GM04504 (cell line): ENCODE data around the gene CSHL1.
"Not testable (repeated sequence)": the region's sequence is repeated elsewhere in the genome, so short reads cannot be mapped to it uniquely, and the experiment has no call there.

Experiments
- DNase-seq: peaks from one replicate; pipeline ENCODE4 v3.0.0-alpha.2; 2012; ENCODE audit warnings: low read depth

Gene CSHL1

DNA sequence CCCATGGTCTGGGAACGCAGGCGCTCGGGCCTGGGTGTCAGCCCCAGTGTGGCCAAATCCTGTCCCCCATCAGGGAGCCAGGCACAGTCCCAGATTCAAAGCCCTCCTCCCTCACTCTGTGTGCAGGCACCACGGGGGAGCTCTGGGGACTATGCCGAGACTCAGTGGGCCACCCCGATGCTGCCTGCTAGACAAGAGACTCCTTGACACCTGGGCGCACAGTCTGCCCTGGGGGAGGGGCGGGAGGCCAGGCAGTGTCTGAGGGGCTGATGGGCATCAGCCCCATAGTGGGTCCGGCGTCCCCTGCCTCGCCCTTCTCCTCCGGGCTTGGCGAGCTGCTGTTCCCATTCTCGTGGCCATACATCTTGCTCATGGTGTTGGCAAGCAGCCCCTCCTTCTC is 29.5 kb upstream of the CSHL1 start:
- DNase-seq: no peak

DNA sequence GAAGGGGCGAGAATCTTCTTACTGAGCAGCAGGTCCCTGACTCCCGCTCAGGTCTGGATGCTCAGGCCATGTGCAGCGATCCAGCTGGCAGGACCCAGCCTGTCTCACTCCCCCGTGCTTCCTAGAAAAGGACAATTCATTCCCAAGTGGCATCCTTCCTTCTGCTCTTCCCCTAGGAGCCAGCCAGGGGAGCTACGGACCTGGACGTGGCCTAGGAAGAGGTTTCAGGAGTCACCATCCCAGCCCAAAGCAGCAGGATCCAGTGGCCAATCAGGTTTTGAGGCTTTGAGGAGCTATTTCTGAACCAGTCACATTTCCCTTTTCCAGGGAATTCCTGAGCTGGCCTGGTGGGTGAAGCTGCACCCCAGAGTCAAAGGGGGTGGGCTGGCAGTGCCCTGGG is 28.8 kb upstream of the CSHL1 start:
- no peak for DNase-seq

DNA sequence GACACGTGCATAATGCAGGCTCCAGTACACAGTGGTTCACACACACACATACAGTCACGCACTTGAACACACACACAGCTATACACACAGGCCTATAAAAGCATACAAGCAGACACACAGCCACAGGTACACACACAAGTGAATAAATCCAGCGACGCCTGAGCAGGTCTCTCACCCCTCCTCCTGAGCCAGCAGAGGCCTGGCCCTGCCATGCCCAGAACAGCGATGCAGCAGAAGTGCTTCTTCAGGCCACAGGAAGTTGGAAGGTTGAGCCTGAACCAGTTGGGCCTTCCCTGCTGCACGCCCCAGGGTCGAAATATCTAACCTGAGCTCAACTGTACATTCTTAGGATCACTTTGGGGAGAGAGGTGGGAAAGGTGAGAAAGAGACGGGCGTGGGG is 28.3 kb upstream of the CSHL1 start:
- DNase-seq: no peak

DNA sequence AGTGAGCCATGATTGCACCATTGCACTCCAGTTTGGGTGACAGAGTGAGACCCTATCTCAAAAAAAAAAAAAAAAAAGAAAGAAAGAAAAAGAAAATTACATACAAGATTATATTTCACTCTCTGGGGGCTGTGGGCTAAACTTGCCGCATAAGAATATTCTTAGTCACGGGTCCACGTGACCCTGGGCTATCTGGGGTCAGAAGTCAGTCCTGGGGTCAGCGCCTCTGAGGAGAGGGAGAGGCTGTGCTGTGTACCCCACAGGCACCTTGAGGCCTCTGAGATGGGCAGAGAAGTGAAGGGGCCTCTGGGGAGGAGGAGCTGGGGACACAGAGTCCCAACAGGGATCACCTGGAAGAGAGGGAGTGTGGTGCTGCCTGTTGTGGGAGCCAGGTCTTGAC is 26.9 kb upstream of the CSHL1 start:
- no peak for DNase-seq

DNA sequence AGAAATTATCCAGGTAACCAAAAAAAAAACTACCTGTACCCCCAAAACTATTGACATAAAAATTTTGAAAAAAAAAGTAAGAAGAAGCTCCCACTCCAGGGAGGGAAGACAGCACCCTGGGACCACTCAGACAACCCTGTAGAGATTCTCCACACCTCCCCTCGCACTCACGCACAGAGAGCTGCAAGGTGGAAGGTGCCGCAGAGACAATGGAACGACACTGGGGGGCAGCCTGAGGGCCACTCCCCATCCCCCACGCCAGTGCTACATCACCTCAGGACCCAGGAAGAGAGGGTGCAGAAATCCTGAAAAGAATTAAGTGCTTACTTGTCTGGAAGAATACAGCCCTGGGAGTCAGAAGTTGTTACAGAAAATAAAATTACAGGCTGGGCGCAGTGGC is 26.3 kb upstream of the CSHL1 start:
- DNase-seq: no peak

DNA sequence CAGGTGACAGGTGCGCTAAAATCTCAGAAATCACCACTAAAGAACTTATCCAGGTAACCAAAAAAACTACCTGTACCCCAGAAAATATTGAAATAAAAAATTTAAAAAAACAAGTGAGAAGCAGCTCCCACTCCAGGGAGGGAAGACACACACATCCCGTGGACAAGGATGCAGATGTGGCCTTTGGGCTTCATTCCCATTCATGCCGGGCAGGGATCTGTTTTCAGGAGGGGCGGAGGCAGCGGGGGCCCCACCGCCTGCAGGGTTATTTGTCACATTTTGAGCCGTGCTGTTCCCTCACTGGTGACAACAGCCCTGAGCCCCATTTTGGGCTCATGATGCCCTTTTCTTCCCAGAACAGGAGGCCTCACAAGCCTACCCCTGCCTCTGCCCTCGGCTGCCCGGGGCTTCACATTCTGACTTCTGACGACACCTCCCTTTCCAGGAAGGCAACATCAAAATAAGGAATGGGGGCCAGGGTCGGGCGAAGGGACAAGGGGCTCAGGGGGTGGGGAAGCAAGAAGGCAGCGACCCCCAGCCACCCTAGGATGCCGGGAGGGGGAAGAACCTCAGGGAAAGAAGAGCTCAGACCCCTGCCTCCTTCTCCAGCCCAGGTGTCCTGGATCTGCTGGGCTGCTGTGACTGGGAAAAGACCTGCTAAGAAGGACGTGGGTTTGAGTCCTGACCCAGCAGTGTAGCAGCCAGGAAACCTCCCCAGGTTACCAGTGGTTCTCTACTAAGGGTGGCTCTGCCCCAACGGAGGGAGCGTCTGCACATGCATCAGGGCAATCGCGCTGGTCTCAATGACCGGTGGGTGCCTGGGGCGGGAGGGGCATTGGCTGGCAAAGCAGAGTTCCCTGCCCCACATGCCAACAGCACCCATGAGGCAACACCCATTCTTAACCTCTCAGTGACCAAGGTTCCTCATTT is 23.4 kb upstream of the CSHL1 start:
- DNase-seq: no peak

DNA sequence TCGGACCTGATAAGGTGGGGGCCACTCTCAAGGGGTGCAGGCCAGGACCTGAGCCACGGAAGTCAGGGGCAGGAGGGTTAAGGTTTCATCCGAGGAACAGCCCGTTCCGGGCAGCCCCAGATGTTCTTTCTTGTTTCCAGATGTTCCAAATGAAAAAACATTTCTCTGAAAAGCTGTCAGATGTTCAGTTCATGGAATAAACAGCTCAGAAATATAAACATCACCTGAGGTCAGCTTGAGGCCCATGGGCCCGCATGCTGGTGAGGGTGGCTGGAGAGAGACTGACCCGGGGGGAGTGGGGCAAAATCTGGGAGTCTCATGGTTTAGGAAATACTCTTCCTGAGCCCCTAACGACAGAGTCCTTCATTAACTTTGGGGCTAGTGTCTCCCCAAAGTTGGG is 22.5 kb upstream of the CSHL1 start:
- DNase-seq: no peak

DNA sequence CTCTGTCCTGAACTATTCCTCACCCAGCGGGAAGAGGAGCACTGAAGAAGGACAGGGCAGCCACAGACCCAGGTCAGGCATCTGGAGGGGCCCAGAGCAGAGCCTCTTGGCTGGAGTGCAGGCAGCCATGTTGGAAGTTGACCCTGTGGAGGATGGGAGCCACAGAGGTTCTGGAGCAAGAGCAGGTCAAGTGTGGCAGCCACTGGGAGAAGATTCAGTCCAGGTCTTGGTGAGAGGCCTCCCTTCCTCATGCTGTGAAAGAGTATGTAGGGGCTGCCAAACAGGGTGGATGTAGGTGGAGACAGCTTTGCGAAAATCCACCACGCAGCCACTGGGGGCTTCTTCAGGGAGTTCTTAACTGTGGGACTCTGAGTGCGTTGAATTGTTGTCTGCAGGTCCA is 21.7 kb upstream of the CSHL1 start:
- no peak for DNase-seq

DNA sequence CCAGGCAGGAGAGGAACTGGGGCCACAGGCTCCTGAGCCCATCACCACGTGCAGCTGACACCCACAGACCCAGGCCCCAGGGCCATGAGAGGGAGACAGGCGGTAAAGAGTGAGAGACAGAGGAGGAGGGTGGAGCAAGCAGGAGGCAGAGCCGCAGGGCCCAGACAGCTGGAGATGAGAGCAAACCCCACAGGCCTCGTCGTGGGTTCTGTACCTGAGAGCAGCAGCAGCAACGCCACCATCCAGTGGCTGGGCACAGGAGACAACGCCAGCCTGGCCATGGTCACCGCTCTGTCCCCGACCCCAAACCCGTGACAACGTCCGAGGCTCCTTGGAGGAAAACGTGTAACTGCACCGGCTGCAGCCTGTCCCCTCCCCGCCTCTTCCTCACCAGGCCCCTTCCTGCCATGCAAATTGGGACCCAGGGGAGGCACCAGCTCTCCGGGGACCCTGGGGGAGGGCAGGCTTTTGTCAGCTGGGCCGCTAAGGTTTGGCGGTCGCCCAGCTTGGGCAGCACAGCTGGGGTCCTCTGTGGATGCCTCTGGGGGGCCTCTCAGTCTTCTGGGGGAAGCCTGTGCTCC is 21.0 kb upstream of the CSHL1 start, which contains the start of gene CD79B:
TSS of gene CD79B (minus strand) at position 351 of the 581 bp plus-strand sequence. CDS start at position 281, 70 bp downstream.
- no peak for DNase-seq

DNA sequence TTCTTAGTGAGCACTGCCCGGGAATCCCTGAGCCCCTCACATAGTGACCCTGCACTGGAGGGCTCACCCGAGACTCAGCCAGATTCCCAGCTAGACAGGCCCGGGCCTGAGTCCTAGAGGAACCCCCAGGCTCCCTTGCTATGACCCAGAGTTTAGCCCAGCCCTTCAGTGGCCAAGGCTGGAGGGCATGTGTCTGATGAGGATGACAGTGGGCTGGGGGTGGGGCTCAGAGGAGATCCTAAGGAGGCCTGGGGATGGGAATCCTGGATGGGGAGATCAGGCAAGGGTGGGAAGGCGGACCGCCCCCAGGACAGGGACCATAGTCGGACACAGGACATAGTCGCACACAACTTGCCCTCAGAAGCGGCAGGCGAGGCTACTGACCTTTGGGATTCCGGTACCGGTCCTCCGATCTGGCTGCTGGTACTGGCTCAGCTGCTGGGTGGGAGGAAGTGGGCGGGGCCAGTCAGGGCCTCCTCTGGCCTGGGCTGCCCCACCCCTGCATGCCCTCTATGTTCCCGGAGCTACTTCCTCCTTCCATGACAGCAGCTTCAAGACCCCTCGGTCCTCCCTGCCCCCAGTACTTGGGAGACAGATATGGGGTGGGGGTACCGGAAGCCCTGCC is 20.0 kb upstream of the CSHL1 start:
- no peak for DNase-seq

DNA sequence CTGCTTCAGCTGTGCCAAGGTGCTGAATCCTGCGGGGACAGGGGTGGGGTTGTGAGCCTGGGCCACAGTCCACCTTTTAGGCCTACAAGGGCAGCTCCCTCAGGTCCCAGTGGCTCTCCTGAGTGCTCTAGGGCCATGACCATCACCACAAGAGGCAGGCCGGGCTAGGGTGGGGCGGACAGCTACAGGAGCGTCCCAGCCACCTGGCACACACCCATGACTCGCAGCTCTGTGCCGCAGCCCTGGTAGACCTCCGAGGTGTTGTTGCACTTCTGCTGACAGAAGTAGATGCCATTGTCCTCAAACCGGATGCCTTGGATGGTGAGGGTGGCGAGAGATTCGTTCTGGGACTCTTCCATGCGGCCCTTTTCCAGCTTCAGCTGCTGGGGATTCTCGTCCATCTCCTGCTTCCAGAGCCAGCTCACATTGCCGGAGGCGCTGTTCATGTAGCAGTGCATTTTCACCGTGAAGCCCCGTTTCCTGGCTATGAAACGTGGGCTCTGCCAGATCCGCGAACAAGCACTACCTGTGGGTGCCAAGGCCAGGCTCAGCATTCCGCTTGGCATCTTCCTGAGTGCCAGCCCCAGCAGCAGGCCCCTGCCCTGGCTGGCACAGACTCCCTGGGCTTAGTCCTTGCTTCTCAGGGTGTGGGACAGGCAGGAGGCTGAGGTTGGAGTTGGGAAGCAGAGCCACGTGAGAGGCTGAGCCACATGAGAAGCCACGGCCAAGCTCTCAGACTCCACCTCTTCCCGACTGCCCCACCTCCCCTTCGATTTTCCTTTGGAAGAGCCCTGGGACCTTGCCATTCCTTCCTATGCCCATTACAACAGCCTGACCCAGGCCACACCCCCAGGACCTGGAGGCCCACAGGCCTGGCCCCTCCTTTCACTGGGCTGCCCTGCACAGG is 19.1 kb upstream of the CSHL1 start:
- no peak for DNase-seq

DNA sequence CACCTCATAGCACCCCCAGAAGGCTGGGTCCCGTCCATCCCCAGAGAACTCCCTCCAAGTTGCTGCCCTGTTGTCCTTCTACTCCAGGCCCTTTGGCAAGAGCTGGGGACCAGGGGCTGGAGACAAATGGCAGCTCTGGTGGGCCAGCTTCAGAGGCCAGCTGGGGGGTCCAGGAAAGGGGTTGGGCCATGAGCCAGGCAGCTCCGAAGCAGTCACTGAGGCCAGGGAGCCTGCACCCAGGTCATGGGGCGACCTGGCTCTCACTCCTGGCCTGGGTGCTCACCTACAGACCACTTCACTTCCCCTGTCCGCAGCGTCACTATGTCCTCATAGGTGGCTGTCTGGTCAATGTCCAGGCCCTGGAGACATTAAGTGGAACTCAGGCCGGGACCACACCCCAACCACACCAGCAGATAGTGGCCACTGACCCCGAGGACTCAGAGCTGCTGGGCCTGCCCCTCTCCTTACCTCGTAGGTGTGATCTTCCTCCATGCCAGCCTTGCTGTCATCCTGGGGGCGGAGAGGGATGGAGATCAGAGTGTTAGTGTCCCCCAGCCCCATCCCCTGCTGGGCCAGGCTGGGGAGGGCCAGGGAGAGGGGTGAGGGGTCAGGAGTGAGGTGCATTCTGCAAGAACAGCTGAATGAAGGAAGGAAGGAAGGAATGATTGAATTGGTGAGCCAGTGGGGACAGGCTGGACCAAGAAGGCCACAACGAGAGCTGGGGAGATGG is 18.1 kb upstream of the CSHL1 start:
- no peak for DNase-seq

DNA sequence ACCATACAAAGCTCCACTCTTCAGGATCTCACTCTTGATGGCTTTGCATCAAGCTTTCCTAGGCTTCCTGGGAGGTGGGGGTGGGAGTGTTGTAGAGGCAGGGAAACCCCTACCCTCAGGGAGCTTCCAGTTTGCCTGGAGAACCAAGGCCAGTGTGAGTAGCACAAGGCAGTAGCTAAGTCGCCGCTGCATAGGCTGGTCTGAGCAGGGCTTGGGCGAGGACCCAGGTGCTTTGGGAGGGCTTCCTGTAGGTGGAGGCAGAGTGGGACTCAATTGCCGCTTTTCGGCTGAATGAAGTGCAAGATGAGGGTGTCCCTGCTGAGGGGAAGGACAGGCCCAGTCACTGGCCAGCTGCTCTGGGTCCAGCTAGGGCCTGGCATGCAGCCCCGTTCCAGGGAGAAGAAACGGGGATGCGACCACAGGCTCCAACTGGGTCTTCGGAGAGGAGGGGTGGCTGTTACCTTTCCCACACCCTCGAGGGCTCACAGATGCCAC is 17.2 kb upstream of the CSHL1 start:
- DNase-seq: no peak

DNA sequence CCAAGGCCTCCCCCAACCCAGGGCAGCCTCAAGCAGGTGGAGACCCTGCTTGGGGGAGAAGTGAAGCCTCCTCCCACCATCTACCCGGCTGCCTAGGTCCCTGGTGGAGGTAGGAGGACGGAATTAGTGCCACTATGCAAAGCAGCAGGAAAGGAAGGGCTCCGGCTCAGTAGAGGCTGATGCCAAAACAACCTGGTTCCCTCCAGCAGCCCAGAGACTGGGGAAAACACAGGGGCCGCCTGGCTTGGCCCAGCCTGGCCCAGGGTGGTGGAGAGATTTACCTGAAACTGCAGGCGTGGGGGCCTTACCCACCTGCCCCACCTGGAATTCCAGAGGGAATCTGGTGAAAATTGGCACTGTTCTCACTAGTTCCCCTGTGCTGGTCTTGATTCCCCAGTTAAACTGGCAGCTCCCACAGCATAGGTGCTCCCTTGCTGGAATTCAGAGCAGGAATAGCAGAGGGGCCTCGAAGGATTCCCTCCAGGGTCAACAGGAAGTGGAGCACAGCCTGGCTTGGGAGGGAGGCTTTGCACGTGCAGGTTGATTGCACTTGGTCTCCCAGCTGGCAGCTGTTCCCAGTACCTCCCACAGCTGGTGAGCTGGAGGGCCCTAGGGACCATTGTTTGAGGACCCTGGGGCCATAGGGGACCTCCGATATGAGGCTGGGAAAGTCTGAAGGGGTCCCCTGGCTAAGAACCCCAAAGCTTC is 16.6 kb upstream of the CSHL1 start:
- DNase-seq: no peak

DNA sequence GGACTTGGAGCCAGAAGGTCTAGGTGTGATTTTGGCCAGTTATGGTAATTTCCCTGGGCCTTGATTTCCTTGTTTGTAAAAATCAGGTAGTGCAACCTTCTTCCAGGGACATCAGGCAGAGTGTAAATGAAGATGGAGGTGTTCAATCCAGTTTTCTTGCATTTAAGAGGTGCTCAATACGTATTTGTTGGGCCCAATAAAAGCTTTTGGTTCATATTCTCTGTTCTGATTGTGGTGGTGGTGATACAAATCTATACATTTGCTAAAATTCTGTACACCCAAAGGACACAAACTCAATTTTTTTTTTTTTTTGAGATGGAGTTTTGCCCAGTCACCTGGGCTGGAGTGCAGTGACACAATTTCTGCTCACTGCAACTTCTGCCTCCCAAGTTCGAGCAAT is 15.1 kb upstream of the CSHL1 start:
- DNase-seq: no peak

DNA sequence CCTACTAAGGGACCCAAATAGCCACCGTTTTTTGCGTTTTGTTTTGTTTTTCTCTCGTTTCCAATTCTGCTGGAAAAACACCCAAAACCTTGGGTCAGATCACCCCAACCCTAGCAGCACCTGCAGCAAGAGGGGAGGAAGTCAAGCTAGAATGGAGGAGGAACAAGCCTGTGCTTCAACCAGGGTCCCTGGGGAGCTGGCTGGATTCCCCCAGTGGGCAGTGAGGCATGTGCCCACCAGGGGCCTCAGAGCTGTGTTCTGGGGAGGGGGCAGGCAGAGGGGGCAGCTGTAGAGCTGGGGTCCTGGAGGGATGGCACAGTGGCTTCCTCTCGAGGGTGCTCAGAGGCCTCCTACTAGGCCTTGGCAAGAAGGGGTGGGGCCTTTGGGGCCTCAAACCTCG is 14.6 kb upstream of the CSHL1 start:
- no peak for DNase-seq

DNA sequence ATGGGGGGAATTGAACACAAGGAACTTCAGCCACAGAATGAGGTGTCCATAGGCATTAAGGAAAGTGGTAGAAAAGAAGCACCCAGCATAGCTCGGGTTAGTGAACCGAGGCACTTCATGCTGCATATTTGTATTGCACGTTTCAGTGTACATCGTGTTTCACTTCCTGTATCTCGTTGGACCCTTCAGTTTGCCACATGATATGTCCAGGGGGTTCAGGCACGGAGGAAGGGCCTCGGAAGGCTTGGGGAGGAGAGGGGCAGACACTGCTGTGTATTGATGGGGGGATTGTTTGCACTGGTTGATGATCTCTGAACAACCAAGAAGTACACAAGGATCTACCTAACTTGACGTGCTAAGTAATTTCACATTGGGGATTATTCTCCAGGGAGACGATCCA is 11.3 kb upstream of the CSHL1 start:
- not testable (repeated sequence) for DNase-seq

DNA sequence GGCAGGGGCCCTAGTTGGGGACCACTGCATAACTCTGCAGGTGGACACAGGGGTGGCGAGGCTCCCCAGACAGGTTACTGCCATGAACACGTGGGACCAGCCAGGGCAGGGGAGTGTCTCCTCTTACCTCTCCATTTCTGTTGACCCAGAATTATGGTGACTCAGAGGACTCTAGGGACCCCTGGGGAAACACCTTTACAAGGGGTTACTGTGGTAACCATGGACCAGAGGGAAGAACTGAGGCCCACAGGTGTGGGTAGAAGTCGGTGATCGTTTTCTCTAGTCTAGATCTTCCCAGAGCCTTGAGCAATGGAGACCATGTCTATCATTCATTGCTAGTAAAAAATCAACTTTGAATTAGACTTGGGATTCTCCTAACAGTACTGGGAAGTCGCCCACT is 9.7 kb upstream of the CSHL1 start:
- DNase-seq: not testable (repeated sequence)

DNA sequence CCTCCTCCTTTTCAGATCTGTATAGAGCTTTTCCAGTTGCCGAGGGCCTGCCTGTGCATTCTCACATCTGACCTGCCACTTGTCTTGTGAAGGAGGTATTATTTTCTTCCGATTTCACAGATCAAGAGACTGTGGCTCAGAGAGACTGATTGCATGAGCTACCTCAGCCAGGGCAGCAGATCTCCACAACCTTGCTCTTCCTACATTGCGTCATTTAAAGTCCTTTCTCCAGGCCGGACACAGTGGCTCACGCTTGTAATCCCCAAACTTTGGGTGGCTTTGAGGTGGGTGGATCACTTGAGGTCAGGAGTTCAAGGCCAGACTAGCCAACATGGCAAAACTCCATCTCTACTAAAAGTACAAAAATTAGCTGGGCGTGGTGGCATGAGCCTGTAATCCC is 9.0 kb upstream of the CSHL1 start:
- DNase-seq: not testable (repeated sequence)

DNA sequence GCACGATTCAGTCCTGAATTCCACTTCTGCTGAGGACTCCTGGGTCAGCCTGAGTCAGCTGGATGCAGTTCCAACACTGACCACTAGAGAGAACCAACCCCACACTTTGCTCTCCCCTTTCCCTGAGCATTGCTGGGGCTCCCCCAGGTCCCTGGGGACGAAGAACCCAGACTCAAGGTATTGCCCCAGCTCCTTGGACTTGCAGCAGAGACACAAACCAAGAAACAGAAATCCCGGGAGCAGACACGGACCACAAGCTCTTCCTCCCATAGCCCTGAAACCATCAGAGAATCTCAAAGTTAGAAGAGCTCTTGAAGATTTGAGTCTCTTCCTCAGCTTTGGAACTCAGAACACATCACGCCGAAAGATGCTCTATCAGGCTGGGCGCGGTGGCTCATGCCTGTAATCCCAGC is 8.3 kb upstream of the CSHL1 start:
- DNase-seq: peak; percentile 28
